Mucosa of stomach (tissue), 1 donor: ENCODE measurements around the gene ITPR1.

Source experiments
- H3K27me3 ChIP-seq: one replicate; pipeline ENCODE4 v1.7.0; 2013; ENCODE audit warnings: mild to moderate bottlenecking, low read length; ENCODE audit not compliant: control insufficient read depth, insufficient read depth
- H3K36me3 ChIP-seq: one replicate; pipeline ENCODE4 v1.7.0; 2013; ENCODE audit warnings: low read length; ENCODE audit not compliant: control insufficient read depth, insufficient read depth
- H3K4me1 ChIP-seq: one replicate; pipeline ENCODE4 v1.7.0; 2013; ENCODE audit warnings: mild to moderate bottlenecking, low read length; ENCODE audit not compliant: control insufficient read depth, insufficient read depth
- H3K4me3 ChIP-seq: one replicate; pipeline ENCODE4 v1.7.0; 2013; ENCODE audit warnings: low read length
- H3K9ac ChIP-seq: one replicate; pipeline ENCODE4 v1.7.0; 2013; ENCODE audit warnings: mild to moderate bottlenecking, low read length, moderate library complexity
- H3K9me3 ChIP-seq: one replicate; pipeline ENCODE4 v1.7.0; 2013; ENCODE audit warnings: mild to moderate bottlenecking, low read length, moderate library complexity; ENCODE audit not compliant: control insufficient read depth
- donor health status: Pancreatic carcinoma.

ITPR1 gene

GRCh38 chr3:4846543-4846942, 353.4 kb downstream of the ITPR1 start:
- Histone ChIP-seq H3K9ac (no peak overlapping the region), H3K4me1 (peaks cover 7% of the 10 kb centered on the region), H3K27me3 (no peaks in the 10 kb centered on the region)

GRCh38 chr3:4848176-4848825, 355.2 kb downstream of the ITPR1 start:
- H3K4me3 ChIP-seq = no peak overlapping the region
- H3K9me3 ChIP-seq = no peaks in the 10 kb centered on the region
- peaks cover 7% of the 10 kb centered on the region for H3K4me1 ChIP-seq
- no peaks in the 10 kb centered on the region for H3K36me3 ChIP-seq
- H3K27me3 ChIP-seq = no peaks in the 10 kb centered on the region
- no peak overlapping the region for H3K9ac ChIP-seq

More at GRCh38 chr3:4846543-4846942, 353.4 kb downstream of the ITPR1 start:
- Histone ChIP-seq H3K4me3 (no peak overlapping the region), H3K9me3 (no peaks in the 10 kb centered on the region), H3K36me3 (no peaks in the 10 kb centered on the region)

GRCh38 chr3:4849136-4849535, 356.0 kb downstream of the ITPR1 start:
- H3K9me3 ChIP-seq = no peaks in the 10 kb centered on the region
- no peak overlapping the region for H3K9ac ChIP-seq
- peaks cover 7% of the 10 kb centered on the region for H3K4me1 ChIP-seq
- no peaks in the 10 kb centered on the region for H3K36me3 ChIP-seq
- H3K27me3 ChIP-seq = no peaks in the 10 kb centered on the region
- no peak overlapping the region for H3K4me3 ChIP-seq

GRCh38 chr3:4849739-4850138, 356.6 kb downstream of the ITPR1 start:
- H3K36me3 ChIP-seq = no peaks in the 10 kb centered on the region
- H3K9me3 ChIP-seq = no peaks in the 10 kb centered on the region
- H3K4me3 ChIP-seq = no peak overlapping the region
- no peak overlapping the region for H3K9ac ChIP-seq
- H3K27me3 ChIP-seq = no peaks in the 10 kb centered on the region
- H3K4me1 ChIP-seq = peaks cover 7% of the 10 kb centered on the region

GRCh38 chr3:4850211-4850927, 357.2 kb downstream of the ITPR1 start:
- Histone ChIP-seq H3K36me3 (no peaks in the 10 kb centered on the region), H3K9me3 (no peaks in the 10 kb centered on the region), H3K9ac (no peak overlapping the region), H3K4me1 (peaks cover 7% of the 10 kb centered on the region), H3K27me3 (no peaks in the 10 kb centered on the region), H3K4me3 (no peak overlapping the region)

- H3K27me3 ChIP-seq = no peaks in the 10 kb centered on the region
- H3K36me3 ChIP-seq = no peaks in the 10 kb centered on the region
- no peaks in the 10 kb centered on the region for H3K9me3 ChIP-seq
- H3K4me3 ChIP-seq = no peak overlapping the region
- peaks cover 7% of the 10 kb centered on the region for H3K4me1 ChIP-seq
- no peak overlapping the region for H3K9ac ChIP-seq
Observed at GRCh38 chr3:4850928-4851265, 357.7 kb downstream of the ITPR1 start.

GRCh38 chr3:4852780-4853748, 359.9 kb downstream of the ITPR1 start:
- Histone ChIP-seq H3K36me3 (no peaks in the 10 kb centered on the region), H3K4me3 (no peak overlapping the region), H3K9me3 (no peaks in the 10 kb centered on the region), H3K4me1 (peaks cover 7% of the 10 kb centered on the region), H3K9ac (no peak overlapping the region), H3K27me3 (no peaks in the 10 kb centered on the region)

GRCh38 chr3:4853749-4854140, 360.6 kb downstream of the ITPR1 start:
- H3K4me1 ChIP-seq = peaks cover 4% of the 10 kb centered on the region

GRCh38 chr3:4855676-4856075, 362.5 kb downstream of the ITPR1 start:
- no peak overlapping the region for H3K4me3 ChIP-seq
- H3K27me3 ChIP-seq = no peaks in the 10 kb centered on the region
- no peaks in the 10 kb centered on the region for H3K9me3 ChIP-seq
- H3K36me3 ChIP-seq = no peaks in the 10 kb centered on the region
- H3K9ac ChIP-seq = no peak overlapping the region
- no peaks in the 10 kb centered on the region for H3K4me1 ChIP-seq

More at GRCh38 chr3:4853749-4854140, 360.6 kb downstream of the ITPR1 start:
- no peak overlapping the region for H3K9ac ChIP-seq
- no peaks in the 10 kb centered on the region for H3K9me3 ChIP-seq
- no peaks in the 10 kb centered on the region for H3K27me3 ChIP-seq
- no peaks in the 10 kb centered on the region for H3K36me3 ChIP-seq
- no peak overlapping the region for H3K4me3 ChIP-seq

GRCh38 chr3:4856136-4856535, 363.0 kb downstream of the ITPR1 start:
- H3K9me3 ChIP-seq = no peaks in the 10 kb centered on the region
- no peaks in the 10 kb centered on the region for H3K36me3 ChIP-seq
- no peak overlapping the region for H3K9ac ChIP-seq
- H3K27me3 ChIP-seq = no peaks in the 10 kb centered on the region
- H3K4me1 ChIP-seq = no peaks in the 10 kb centered on the region
- no peak overlapping the region for H3K4me3 ChIP-seq

- H3K27me3 ChIP-seq = no peaks in the 10 kb centered on the region
- no peaks in the 10 kb centered on the region for H3K36me3 ChIP-seq
Observed at GRCh38 chr3:4856564-4856963, 363.4 kb downstream of the ITPR1 start.

GRCh38 chr3:4856986-4857385, 363.8 kb downstream of the ITPR1 start:
- H3K36me3 ChIP-seq = no peaks in the 10 kb centered on the region
- no peaks in the 10 kb centered on the region for H3K27me3 ChIP-seq
- H3K9me3 ChIP-seq = no peaks in the 10 kb centered on the region
- no peaks in the 10 kb centered on the region for H3K4me1 ChIP-seq
- H3K4me3 ChIP-seq = no peak overlapping the region
- no peak overlapping the region for H3K9ac ChIP-seq

More at GRCh38 chr3:4856564-4856963, 363.4 kb downstream of the ITPR1 start:
- Histone ChIP-seq H3K4me3 (no peak overlapping the region), H3K9ac (no peak overlapping the region), H3K4me1 (no peaks in the 10 kb centered on the region), H3K9me3 (no peaks in the 10 kb centered on the region)
